Ovary (tissue), 9 donors: ENCODE results near the gene SH3TC2. TPM values are rescaled to one million over a fixed set of nuclear protein-coding genes. Genes with fewer than 3 reads are reported as not detected.

Experiments
- DNase-seq, 5 donors: peaks; one replicate each; pipeline ENCODE4 v3.0.0-alpha.2; 2019 to 2020
- H3K27ac ChIP-seq, 2 donors: fragments of 200-600 bp; one replicate each; pipeline versions ENCODE4 v1.5.1 to v1.8.0; 2019 to 2022
- H3K27me3 ChIP-seq: fragments of 200-600 bp; one replicate; pipeline ENCODE4 v1.8.0; 2022
- H3K36me3 ChIP-seq: fragments of 200-600 bp; sonication (generic); one replicate; pipeline ENCODE4 v1.5.1; 2019
- H3K4me1 ChIP-seq: one replicate; pipeline ENCODE4 v1.8.1; 2013; ENCODE audit warnings: mild to moderate bottlenecking, moderate library complexity; ENCODE audit not compliant: insufficient read depth
- H3K4me3 ChIP-seq: fragments of 200-600 bp; sonication (generic); one replicate; pipeline ENCODE4 v1.5.1; 2017
- H3K9me3 ChIP-seq, 2 donors: fragments of 200-600 bp in 1 of 2; sonication (generic) in 1 of 2; one replicate each; pipeline versions ENCODE4 v1.5.1 to v1.8.1; 2013 to 2019; ENCODE audit warnings: mild to moderate bottlenecking in 1 of 2, moderate library complexity in 1 of 2
- CTCF ChIP-seq, 3 donors: fragments of 450-650 bp in 2 of 3; fragments of 200-600 bp in 1 of 3; IDR thresholded peaks; one replicate each; pipeline versions ENCODE4 v1.5.1 to v1.8.0; 2016 to 2022; ENCODE audit warnings: antibody characterized with exemption in 3 of 3, mild to moderate bottlenecking in 1 of 3
- EP300 ChIP-seq: sonication (generic); formaldehyde crosslinking; IDR thresholded peaks from one replicate; pipeline ENCODE4 v1.6.1; 2017; ENCODE audit warnings: antibody characterized with exemption
- POLR2A ChIP-seq: fragments of 450-650 bp; IDR thresholded peaks from one replicate; pipeline ENCODE4 v1.6.1; 2017; ENCODE audit warnings: antibody characterized with exemption, mild to moderate bottlenecking, moderate library complexity
- WGBS, 3 donors: extraction: QIAGEN DNeasy Blood & Tissue Kit in 1 of 3; methylation state at CpG; one replicate each; pipeline versions ENCODE4 v1.1.5 to v1.1.7; 2013 to 2017; 5-methylcytosine and 5-hydroxymethylcytosine counted together
- intact Hi-C, 4 donors: fragments of 100-400 bp; cut with DNase I; formaldehyde crosslinking; loops; one replicate each; pipeline versions ENCODE4 v1.11.0 to v1.15.1; 2022 to 2023
- polyA plus RNA-seq, 2 donors: library from polyadenylated mRNA; stranded (reverse); fragments of 200-250 nt in 1 of 2; fragments of 350-450 nt in 1 of 2; fragmentation: Illumina TruSeq in 1 of 2; extraction: RNeasy Lipid Tissue Mini Kit (QIAGEN cat#74804) in 1 of 2; gene quantifications; one replicate each; pipeline ENCODE4 v1.2.3, GENCODE V29; 2013 to 2014
- total RNA-seq, 7 donors: library from RNA; depleted of rRNA in 2 of 7; stranded (reverse); fragments of >200 nt in 2 of 7; fragmentation: NEBNext Ultra II Directional in 3 of 7; extraction: Animal tissue kit (Norgen Biotek cat#: 25700) in 3 of 7; gene quantifications; one replicate each; pipeline versions ENCODE4 v1.1.0 to v1.2.4, GENCODE V29; 2016 to 2023
- donor health status: DM: no; HTN: no; CAD: no; lungs with moderate emphysema.
- donor health status: DM: no; HTN: no; CAD: no.
- donor health status: Bipolar disorder and iron deficiency.
- donor health status: DM: yes; HTN: yes; CAD: no.
- donor health status: DM: no; HTN: no; CAD: no.
- donor health status: DM: yes; HTN: yes; CAD: no.

The SH3TC2 gene
- total and polyA plus RNA-seq, 9 donors, result 0.18 to 0.80 (median 0.59) TPM

GRCh38 chr5:149014571-149015031, 48.3 kb downstream of the SH3TC2 start:
- Histone ChIP-seq H3K4me1 (no peaks in the 10 kb centered on the region), H3K27ac (no peak overlapping the region), H3K36me3 (no peaks in the 10 kb centered on the region), H3K27me3 (no peaks in the 10 kb centered on the region), H3K4me3 (no peak overlapping the region), H3K9me3 (no peaks in the 10 kb centered on the region)
- TF ChIP-seq EP300 (no peak), CTCF (IDR thresholded peaks at IDR 0.05) (no peak)
- WGBS, 3 donors, result 63 to 66% (median 66%) methylated on average over 2 of the region's 2 CpGs
- DNase-seq, result no peak
- intact Hi-C loops, result no loop called here

GRCh38 chr5:149013796-149014195, 49.1 kb downstream of the SH3TC2 start:
- Histone ChIP-seq H3K4me3 (no peak overlapping the region), H3K36me3 (no peaks in the 10 kb centered on the region), H3K9me3 (no peaks in the 10 kb centered on the region), H3K27ac (no peak overlapping the region), H3K4me1 (no peaks in the 10 kb centered on the region), H3K27me3 (no peaks in the 10 kb centered on the region)
- no peak for TF ChIP-seq CTCF (IDR thresholded peaks at IDR 0.05)
- no peak for TF ChIP-seq EP300
- no peak for TF ChIP-seq POLR2A
- DNase-seq, result no peak
- intact Hi-C loops, result no loop called here
- WGBS, 3 donors, result 59 to 68% (median 67%) methylated on average over 2 of the region's 2 CpGs

- Histone ChIP-seq H3K27ac (no peak overlapping the region), H3K4me1 (no peaks in the 10 kb centered on the region), H3K9me3 (no peaks in the 10 kb centered on the region), H3K36me3 (no peaks in the 10 kb centered on the region), H3K27me3 (no peaks in the 10 kb centered on the region), H3K4me3 (no peak overlapping the region)
- TF ChIP-seq EP300 (no peak), POLR2A (no peak), CTCF (IDR thresholded peaks at IDR 0.05) (no peak)
- intact Hi-C loops, result no loop called here
- no peak for DNase-seq
- whole genome bisulfite sequencing, 3 donors, result 81 to 95% (median 87%) methylated on average over 5 of the region's 5 CpGs
Observed at GRCh38 chr5:149012350-149012749, 50.5 kb downstream of the SH3TC2 start.

GRCh38 chr5:149011728-149012127, 51.1 kb downstream of the SH3TC2 start:
- TF ChIP-seq POLR2A (no peak), CTCF (IDR thresholded peaks at IDR 0.05) (no peak), EP300 (no peak)
- Histone ChIP-seq H3K9me3 (no peaks in the 10 kb centered on the region), H3K27ac (no peak overlapping the region), H3K4me3 (no peak overlapping the region), H3K36me3 (no peaks in the 10 kb centered on the region), H3K4me1 (no peaks in the 10 kb centered on the region), H3K27me3 (no peaks in the 10 kb centered on the region)
- 86 to 94% (median 90%) methylated on average over 2 of the region's 2 CpGs for whole genome bisulfite sequencing, 3 donors
- DNase-seq, result no peak
- intact Hi-C loops, result no loop called here

- Histone ChIP-seq H3K27me3 (no peaks in the 10 kb centered on the region), H3K27ac (no peak overlapping the region), H3K36me3 (no peaks in the 10 kb centered on the region), H3K9me3 (no peaks in the 10 kb centered on the region), H3K4me1 (no peaks in the 10 kb centered on the region), H3K4me3 (no peak overlapping the region)
- 78 to 90% (median 88%) methylated on average over 3 of the region's 3 CpGs for WGBS, 3 donors
- DNase-seq, result no peak
- TF ChIP-seq POLR2A, result no peak
- no peak for TF ChIP-seq EP300
- TF ChIP-seq CTCF (IDR thresholded peaks at IDR 0.05), result no peak
- intact Hi-C loops, result no loop called here
Observed at GRCh38 chr5:149011084-149011483, 51.8 kb downstream of the SH3TC2 start.
